ENCODE data around the gene RIMBP3B.
"Not testable (repeated sequence)": the region's sequence is repeated elsewhere in the genome, so short reads cannot be mapped to it uniquely, and the experiment has no call there.

Gene RIMBP3B

DNA sequence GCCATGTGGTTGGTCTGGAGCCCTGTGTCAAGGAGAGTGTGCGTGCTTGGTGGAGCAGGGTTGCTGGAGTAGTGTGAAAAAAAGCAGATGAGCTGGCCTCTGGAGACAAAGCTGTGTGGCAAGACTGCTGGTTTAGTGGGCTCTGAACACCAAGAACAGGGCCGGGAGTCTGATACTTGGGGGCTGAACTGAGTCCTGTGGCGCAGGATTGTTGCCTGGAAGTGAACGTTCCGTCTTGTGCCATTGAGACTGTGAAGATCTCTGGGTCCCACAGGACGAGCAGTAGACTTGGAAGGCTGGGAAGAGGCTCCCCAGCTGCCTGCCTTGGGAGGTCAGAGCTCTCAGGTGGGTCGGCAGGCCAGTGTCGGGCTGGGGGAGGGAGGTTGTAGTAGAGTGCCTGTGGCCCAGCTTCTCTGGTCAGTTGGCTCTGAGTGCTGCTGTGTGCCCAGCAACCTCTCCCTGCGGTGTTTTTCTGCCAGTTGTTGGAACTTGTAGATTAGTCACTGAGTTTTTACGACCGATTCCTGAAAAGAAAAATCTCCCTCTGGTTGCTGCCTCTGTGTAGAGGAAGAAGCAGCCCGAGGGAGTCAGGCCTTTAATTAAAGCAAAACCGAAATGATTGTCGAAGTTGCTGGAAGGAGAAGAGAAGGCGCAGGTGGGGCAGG lies 35.6 kb downstream of the RIMBP3B start:
- not testable (repeated sequence) for DNase-seq

DNA sequence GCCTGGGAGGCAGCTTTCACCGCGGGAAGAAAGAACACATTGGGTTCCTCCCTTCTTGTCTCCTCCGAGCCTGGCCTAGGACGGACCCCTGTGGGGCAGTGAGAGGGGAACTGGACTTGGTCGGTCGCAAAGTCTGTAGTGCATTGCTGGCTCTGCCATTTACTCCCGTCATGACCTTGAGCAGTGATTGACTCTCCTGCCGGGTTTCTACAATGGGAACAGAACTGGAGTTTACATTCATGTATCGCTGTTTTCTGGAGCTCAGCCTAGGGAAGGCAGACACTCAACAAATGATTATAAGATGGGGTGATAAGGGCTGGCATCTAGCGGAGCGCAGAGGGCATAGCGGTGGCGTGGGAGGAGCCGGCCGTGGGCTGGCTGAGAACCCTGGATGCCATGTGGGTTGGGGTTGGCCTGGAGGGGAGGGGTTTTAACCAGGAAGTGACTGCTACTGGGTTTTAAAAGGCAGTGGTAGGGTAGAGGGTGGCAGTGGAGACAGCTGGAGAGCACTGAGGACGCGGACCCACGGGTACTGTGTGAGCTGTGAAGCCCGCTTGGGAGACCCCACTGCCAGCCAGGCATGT lies 36.7 kb downstream of the RIMBP3B start:
- DNase-seq = not testable (repeated sequence)

DNA sequence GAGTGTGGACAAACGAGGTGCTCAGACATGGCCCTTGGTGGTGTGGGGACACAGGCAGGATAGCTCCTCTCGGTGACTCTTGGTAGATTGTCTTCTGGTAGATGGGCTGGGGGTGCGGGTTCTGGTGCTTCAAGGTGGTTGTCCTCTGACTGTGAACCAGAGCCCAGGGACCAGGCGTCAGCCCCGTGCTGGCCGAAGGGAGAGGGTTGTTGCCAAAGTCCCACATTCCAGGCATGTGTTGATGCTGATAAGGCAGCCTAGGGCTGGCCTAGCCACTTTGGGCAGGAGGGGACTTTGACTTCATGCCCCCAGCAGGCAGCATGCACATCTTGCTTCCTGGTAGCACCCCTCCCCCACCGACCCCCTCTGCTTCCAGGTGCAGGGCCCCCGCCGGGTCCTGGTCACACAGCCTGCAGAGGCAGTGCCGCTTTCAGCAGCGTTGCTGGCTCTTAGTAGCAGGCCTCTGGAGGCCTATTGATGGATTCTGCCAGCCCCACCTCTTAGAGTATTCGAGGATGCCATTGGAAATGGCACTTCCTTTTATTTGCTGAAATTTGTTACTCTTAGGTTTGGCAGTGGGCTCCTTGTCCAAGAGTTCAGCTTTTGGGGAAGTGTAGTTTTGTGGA lies 40.6 kb downstream of the RIMBP3B start:
- DNase-seq = not testable (repeated sequence)

DNA sequence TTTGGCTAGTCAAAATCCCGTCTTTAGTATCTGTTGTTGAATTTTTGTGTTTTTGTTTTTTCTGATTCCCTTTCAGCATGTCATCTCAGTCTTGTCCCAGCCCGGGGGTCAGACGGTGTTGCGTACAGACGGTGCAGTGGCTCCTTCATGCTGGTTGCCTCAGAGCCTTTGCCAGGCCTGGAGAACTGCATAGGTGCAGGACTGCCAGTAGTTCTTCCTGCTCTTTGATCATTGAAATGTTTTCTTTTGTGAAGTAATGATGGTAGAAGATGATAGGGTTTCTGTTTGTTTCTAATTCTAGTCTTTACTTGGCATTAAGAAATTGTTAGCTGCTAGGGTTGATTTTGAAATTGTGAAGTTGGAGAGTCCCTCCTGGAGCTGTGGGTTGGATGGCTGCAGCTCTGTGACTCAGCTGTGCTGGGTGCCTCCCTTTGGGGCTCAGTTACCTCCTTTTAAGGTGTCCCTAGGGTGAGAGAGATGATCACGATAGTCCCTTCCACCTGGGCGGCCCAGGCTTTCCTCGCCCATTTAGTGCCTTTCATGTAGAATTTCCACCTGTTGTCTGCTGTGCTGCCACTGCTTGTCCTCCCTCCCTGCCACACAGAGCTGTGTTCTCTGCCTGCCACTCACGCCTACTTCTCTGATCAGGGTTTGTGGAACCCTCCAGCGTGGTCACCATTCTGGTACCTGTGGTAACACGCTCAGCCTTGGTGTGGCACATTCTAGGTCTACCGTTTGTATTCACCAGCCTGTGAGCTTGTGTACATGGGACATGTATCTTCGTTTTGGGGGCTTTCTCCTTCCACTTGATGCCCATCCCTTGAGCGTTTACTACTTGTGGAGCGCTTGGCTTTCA lies 51.1 kb downstream of the RIMBP3B start:
- not testable (repeated sequence) for DNase-seq

DNA sequence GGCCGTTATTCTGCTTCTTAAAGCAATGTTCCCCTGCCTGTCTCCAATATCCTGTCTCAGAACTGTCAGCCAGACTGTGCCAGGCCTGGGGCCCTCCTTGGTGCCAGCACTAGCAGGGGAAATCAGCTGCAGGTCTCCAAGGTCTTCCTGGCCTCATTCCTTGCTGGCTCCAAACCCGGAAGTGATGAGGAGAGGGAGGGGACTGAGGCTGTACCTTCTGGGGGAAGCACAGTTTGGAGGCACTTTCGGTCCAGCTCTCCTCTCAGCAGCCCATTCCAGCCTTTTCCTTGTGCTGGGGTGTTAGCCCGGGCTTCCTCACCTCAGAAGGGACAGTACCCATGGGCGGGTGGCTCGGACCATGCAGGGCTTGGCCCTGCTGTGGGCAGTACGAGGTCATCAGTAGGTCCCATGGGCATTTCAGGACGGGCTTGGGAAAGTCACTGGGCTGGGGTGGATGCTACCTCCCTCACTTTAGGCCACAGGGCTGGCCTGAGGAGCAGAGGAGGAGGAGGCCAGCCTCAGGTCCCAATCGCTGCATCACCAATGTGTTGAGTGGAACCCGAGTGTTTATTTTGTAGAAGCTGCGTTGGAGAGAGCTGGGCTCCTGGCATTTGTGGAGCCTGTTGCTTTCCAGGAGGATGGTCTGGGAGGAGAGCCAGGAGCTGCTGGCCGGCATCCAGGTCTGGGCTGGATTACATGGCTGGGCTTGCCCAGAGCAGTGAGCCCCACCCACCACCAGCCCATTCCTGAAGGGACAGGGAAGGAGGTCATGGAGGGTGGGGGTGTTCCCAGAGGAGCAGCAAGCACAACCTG lies 52.7 kb downstream of the RIMBP3B start:
- DNase-seq = not testable (repeated sequence)

DNA sequence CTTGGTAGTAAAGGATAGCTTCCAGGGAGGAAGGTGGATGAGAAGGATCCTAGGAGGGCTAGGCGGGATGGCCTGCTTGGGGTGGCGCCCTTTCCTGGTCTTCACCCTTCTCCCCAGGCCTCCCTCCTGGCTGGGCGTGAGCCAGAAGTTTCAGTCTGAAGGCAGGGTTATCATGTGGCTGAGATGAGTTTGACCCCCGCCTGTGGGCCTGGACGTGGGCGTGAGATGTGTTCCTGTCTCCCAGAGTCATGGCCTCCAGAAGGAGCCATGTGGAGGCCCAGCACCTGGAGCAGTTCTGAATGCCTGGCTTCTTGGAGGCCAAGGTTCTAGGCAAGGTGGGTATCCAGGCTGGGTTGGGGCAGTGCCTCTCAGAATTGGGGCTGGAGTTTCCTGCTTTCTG lies 54.5 kb downstream of the RIMBP3B start:
- DNase-seq = not testable (repeated sequence)

Measured in KG1 (cell line).